SK-N-SH (cell line): ENCODE data around the gene AHNAK. TPM values are rescaled to one million over a fixed set of nuclear protein-coding genes. Genes with fewer than 3 reads are reported as not detected.

Source experiments
- CTCF ChIA-PET: fragments of 300-600, 350-600 bp; formaldehyde crosslinking; extraction: SDS; loops from one replicate; lab custom pipeline; 2021; lab: Yijun Ruan, JAX
- POLR2A ChIA-PET: fragments of 350-600 bp; sonication (Branson Sonifier 250); formaldehyde crosslinking; extraction: SDS; loops from one replicate; lab custom pipeline; 2020; ENCODE audit warnings: antibody characterized with exemption, inconsistent platforms; lab: Yijun Ruan, JAX
- DNase-seq: peaks from one replicate; pipeline ENCODE4 v3.0.0; 2012
- H2AFZ ChIP-seq: fragments of 200-600 bp; sonication (generic); 2 replicates; pipeline ENCODE4 v1.8.1; 2016; ENCODE audit warnings: antibody characterized with exemption, mild to moderate bottlenecking, low read depth
- H3F3A ChIP-seq: fragments of 200-600 bp; sonication (generic); replicated peaks from 2 replicates; pipeline ENCODE3; 2016; ENCODE audit warnings: antibody characterized with exemption, mild to moderate bottlenecking; ENCODE audit not compliant: insufficient read depth
- H3K27ac ChIP-seq, 2 experiments: fragments of 200-500 bp in 1 of 2; fragments of 200-600 bp in 1 of 2; sonication (Bioruptor generic) in 1 of 2; sonication (generic), shearing (Covaris generic) in 1 of 2; 2 replicates each; pipeline versions ENCODE4 v1.5.1 to v1.6.1; 2014 to 2016; ENCODE audit warnings: low read depth in 2 of 2, inconsistent platforms in 1 of 2, low read length in 1 of 2, mild to moderate bottlenecking in 1 of 2, mixed read lengths in 1 of 2
- H3K27me3 ChIP-seq: fragments of 200-600 bp; sonication (generic), shearing (Covaris generic); 2 replicates; pipeline ENCODE4 v1.6.1; 2016; ENCODE audit warnings: mixed run types; ENCODE audit not compliant: insufficient read depth
- H3K36me3 ChIP-seq, 2 experiments: fragments of 200-500 bp in 1 of 2; fragments of 200-600 bp in 1 of 2; sonication (Bioruptor generic) in 1 of 2; sonication (generic) in 1 of 2; replicated peaks in 1 of 2; 2 replicates each; pipeline versions ENCODE3 to v1.5.1; 2014 to 2016; ENCODE audit warnings: low read length in 1 of 2, mild to moderate bottlenecking in 1 of 2; ENCODE audit not compliant: insufficient read depth in 2 of 2, control insufficient read depth in 1 of 2
- H3K4me1 ChIP-seq, 2 experiments: fragments of 200-500 bp in 1 of 2; fragments of 200-600 bp in 1 of 2; sonication (Bioruptor generic) in 1 of 2; sonication (generic), shearing (Covaris generic) in 1 of 2; 2 replicates each; pipeline versions ENCODE4 v1.5.1 to v1.6.1; 2014 to 2016; ENCODE audit warnings: low read depth in 1 of 2, low read length in 1 of 2, mixed run types in 1 of 2; ENCODE audit not compliant: insufficient read depth in 2 of 2, control insufficient read depth in 1 of 2
- H3K4me2 ChIP-seq: fragments of 200-600 bp; sonication (generic), shearing (Covaris generic); 2 replicates; pipeline ENCODE4 v1.6.1; 2017; ENCODE audit warnings: mixed run types
- H3K4me3 ChIP-seq, 2 experiments: fragments of 200-500 bp in 1 of 2; fragments of 200-600 bp in 1 of 2; sonication (Bioruptor generic) in 1 of 2; sonication (generic), shearing (Covaris generic) in 1 of 2; 2 replicates each; pipeline versions ENCODE4 v1.5.1 to v1.8.1; 2014 to 2016; ENCODE audit warnings: low read depth in 2 of 2, inconsistent platforms in 1 of 2, low read length in 1 of 2, mild to moderate bottlenecking in 1 of 2, mixed read lengths in 1 of 2, moderate library complexity in 1 of 2
- H3K79me2 ChIP-seq: fragments of 200-600 bp; sonication (generic); 2 replicates; pipeline ENCODE4 v1.8.1; 2017; ENCODE audit warnings: mild to moderate bottlenecking; ENCODE audit not compliant: insufficient read depth
- H3K9ac ChIP-seq: fragments of 200-600 bp; sonication (generic); 2 replicates; pipeline ENCODE4 v1.6.1; 2017; ENCODE audit warnings: mixed run types
- H3K9me2 ChIP-seq: fragments of 200-600 bp; sonication (generic); 2 replicates; pipeline ENCODE4 v1.6.1; 2017; ENCODE audit warnings: mixed run types
- H3K9me3 ChIP-seq: fragments of 200-600 bp; sonication (generic); 2 replicates; pipeline ENCODE4 v1.6.1; 2017; ENCODE audit warnings: mixed run types, mild to moderate bottlenecking, moderate library complexity
- H4K20me1 ChIP-seq: fragments of 200-600 bp; sonication (generic); 2 replicates; pipeline ENCODE4 v1.6.1; 2017; ENCODE audit warnings: mild to moderate bottlenecking, mixed run types; ENCODE audit not compliant: insufficient read depth
- ELF1 ChIP-seq: IDR thresholded peaks from 2 replicates; pipeline ENCODE4 v1.4.0; 2012
- EP300 ChIP-seq, 2 experiments: IDR thresholded peaks; 2 replicates each; pipeline versions ENCODE4 v1.4.0 to v1.6.1; 2012; ENCODE audit warnings: borderline replicate concordance in 1 of 2, low read depth in 1 of 2, low read length in 1 of 2
- EZH2phosphoT487 ChIP-seq: fragments of 200-600 bp; sonication (generic); IDR thresholded peaks from 2 replicates; pipeline ENCODE4 v1.6.1; 2017; ENCODE audit warnings: low read depth, mixed run types, mild to moderate bottlenecking, antibody characterized with exemption, moderate library complexity, borderline replicate concordance
- GATA2 ChIP-seq: sonication (generic); formaldehyde crosslinking; IDR thresholded peaks from 2 replicates; pipeline ENCODE4 v1.5.0; 2020; ENCODE audit warnings: mild to moderate bottlenecking, missing genetic modification reagents
- NRF1 ChIP-seq: IDR thresholded peaks from 2 replicates; pipeline ENCODE4 v1.6.1; 2012; ENCODE audit warnings: low read depth, mild to moderate bottlenecking, low read length
- POLR2AphosphoS5 ChIP-seq: IDR thresholded peaks from 2 replicates; pipeline ENCODE4 v1.6.1; 2012; ENCODE audit warnings: low read depth, low read length
- RAD21 ChIP-seq: IDR thresholded peaks from 2 replicates; pipeline ENCODE4 v1.6.1; 2012; ENCODE audit warnings: mild to moderate bottlenecking, low read length
- RFX5 ChIP-seq: IDR thresholded peaks from 2 replicates; pipeline ENCODE4 v1.6.1; 2012; ENCODE audit warnings: mild to moderate bottlenecking, improper control_type of control experiment, low read length
- SMC3 ChIP-seq: IDR thresholded peaks from 2 replicates; pipeline ENCODE4 v1.6.1; 2012; ENCODE audit warnings: low read depth, low read length, improper control_type of control experiment
- TAF1 ChIP-seq: IDR thresholded peaks from 2 replicates; pipeline ENCODE4 v1.6.1; 2012; ENCODE audit warnings: low read depth, mild to moderate bottlenecking, low read length, moderate library complexity, borderline replicate concordance
- TCF12 ChIP-seq: IDR thresholded peaks from 2 replicates; pipeline ENCODE4 v1.4.0; 2012
- WGBS: methylation state at CpG from one replicate; pipeline ENCODE4 v1.1.6; 2017; ENCODE audit warnings: low lambda C conversion rate; 5-methylcytosine and 5-hydroxymethylcytosine counted together
- polyA plus RNA-seq, 3 experiments: library from polyadenylated mRNA; depleted of rRNA; stranded (reverse); fragments of >200 nt; gene quantifications; 2 replicates each; pipeline ENCODE4 v1.2.3, GENCODE V29; 2012
- TF ChIP-seq, protein P1 (sequence below): IDR thresholded peaks from 2 replicates; pipeline ENCODE4 v1.4.0; 2012; ENCODE audit warnings: low read depth
- TF ChIP-seq, protein P2 (sequence below): IDR thresholded peaks from 2 replicates; pipeline ENCODE4 v1.4.0; 2012; ENCODE audit warnings: low read depth, borderline replicate concordance
- TF ChIP-seq, protein P3 (sequence below): IDR thresholded peaks from 2 replicates; pipeline ENCODE4 v1.6.1; 2012; ENCODE audit warnings: mild to moderate bottlenecking, low read depth, low read length, moderate library complexity
- TF ChIP-seq, protein P4 (sequence below): IDR thresholded peaks from 2 replicates; pipeline ENCODE4; 2012
- TF ChIP-seq, protein P5 (sequence below): fragments of 150-350 bp; IDR thresholded peaks from 2 replicates; pipeline ENCODE4 v1.6.1; 2017; ENCODE audit warnings: antibody characterized with exemption, low read length, low read depth, borderline replicate concordance
- TF ChIP-seq, protein P6 (sequence below): IDR thresholded peaks from 2 replicates; pipeline ENCODE4 v1.4.0; 2012; ENCODE audit warnings: low read depth, borderline replicate concordance

The AHNAK gene, protein sequence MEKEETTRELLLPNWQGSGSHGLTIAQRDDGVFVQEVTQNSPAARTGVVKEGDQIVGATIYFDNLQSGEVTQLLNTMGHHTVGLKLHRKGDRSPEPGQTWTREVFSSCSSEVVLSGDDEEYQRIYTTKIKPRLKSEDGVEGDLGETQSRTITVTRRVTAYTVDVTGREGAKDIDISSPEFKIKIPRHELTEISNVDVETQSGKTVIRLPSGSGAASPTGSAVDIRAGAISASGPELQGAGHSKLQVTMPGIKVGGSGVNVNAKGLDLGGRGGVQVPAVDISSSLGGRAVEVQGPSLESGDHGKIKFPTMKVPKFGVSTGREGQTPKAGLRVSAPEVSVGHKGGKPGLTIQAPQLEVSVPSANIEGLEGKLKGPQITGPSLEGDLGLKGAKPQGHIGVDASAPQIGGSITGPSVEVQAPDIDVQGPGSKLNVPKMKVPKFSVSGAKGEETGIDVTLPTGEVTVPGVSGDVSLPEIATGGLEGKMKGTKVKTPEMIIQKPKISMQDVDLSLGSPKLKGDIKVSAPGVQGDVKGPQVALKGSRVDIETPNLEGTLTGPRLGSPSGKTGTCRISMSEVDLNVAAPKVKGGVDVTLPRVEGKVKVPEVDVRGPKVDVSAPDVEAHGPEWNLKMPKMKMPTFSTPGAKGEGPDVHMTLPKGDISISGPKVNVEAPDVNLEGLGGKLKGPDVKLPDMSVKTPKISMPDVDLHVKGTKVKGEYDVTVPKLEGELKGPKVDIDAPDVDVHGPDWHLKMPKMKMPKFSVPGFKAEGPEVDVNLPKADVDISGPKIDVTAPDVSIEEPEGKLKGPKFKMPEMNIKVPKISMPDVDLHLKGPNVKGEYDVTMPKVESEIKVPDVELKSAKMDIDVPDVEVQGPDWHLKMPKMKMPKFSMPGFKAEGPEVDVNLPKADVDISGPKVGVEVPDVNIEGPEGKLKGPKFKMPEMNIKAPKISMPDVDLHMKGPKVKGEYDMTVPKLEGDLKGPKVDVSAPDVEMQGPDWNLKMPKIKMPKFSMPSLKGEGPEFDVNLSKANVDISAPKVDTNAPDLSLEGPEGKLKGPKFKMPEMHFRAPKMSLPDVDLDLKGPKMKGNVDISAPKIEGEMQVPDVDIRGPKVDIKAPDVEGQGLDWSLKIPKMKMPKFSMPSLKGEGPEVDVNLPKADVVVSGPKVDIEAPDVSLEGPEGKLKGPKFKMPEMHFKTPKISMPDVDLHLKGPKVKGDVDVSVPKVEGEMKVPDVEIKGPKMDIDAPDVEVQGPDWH (N-terminal part only)
- 57.8 and 62.3 TPM in 2 replicates for polyA plus RNA-seq (2012; rRNA removed)
- 49.7 and 55.0 TPM in 2 replicates for polyA plus RNA-seq (2012; cell fraction: cytosol; rRNA removed)
- 78.7 and 115 TPM in 2 replicates for polyA plus RNA-seq (2012; cell fraction: nucleus; rRNA removed)

DNA sequence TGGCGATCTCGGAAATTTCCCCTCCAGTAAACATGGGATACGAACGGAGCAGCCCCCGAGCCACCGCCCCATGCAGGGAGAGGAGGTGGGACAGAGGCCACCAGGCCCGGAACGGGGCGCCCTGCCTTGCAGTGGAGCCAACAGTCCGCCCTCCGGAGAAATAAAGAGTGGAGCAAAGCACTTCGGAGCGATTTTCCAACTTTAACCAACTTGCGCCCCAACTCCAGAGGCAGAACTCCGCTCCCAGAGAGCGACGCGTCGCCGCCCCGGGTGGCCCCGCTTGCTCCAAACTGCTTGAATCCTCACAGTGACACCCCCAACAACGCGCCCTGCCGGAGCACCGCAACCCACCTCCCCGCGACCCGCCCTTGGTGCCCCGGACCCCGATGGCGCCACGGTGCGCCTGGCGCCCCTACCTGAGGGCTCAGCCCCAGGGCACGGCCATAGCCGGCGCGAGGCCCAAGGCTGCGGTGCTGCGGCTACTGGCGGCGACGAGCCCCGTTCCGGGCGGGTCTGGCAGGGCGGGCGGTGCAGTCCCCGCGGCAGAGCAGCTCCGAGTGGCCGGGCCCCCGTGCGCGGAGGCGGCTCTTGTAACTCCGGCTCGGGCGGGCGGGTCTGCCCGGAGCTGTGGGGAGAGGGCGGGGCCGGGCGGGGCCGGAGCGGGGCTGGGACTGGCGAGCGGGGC lies at the start of gene AHNAK:
AHNAK (minus strand) TSS at position 563 of the 685 bp plus-strand sequence. CDS start 10,708 bp downstream, outside the sequence.
- DNase-seq, result peak; percentile 87
- no peaks in the 10 kb centered on the region for H3K27me3 ChIP-seq
- H3F3A ChIP-seq, result peaks cover 16% of the 10 kb centered on the region
- H3K4me1 ChIP-seq, result peaks cover 23 to 40% of the 10 kb centered on the region in 2 experiments; a peak in 3 of 4 replicates
- no peaks in the 10 kb centered on the region for H3K9me3 ChIP-seq
- POLR2A ChIA-PET, result interaction anchor here (0.6 to 2.1 kb wide), 5 partner anchors 9 to 151 kb away, joined by 3 to 9 read pairs (median 3); partner anchors contain the start of gene EEF1G
- H3K4me2 ChIP-seq, result peak within 1 kb of the TSS; percentile 98
- H3K79me2 ChIP-seq, result peaks cover 76% of the 10 kb centered on the region
- peaks cover 41% of the 10 kb centered on the region for H4K20me1 ChIP-seq
- H2AFZ ChIP-seq, result 0 out of 2 replicates have a peak within 1 kb of the TSS, but pooled peaks have one; percentile 46
- no peaks in the 10 kb centered on the region for H3K9me2 ChIP-seq
- 0% methylated on average over 2 of the region's 69 CpGs for WGBS
- CTCF ChIA-PET, result interaction anchor here (0.7 to 10.9 kb wide), 6 partner anchors 10 to 166 kb away, joined by 4 to 183 read pairs (median 10); no protein-coding TSS in a partner anchor
- H3K27ac ChIP-seq, result peak within 1 kb of the TSS; percentile 74 to 82
- peak within 1 kb of the TSS; percentile 75 to 98 for H3K4me3 ChIP-seq
- peaks cover 0 to 5% of the 10 kb centered on the region in 2 experiments for H3K36me3 ChIP-seq
- peak within 1 kb of the TSS; percentile 99 for H3K9ac ChIP-seq
- TF ChIP-seq, protein P1, sequence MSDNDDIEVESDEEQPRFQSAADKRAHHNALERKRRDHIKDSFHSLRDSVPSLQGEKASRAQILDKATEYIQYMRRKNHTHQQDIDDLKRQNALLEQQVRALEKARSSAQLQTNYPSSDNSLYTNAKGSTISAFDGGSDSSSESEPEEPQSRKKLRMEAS, result peak; percentile 5; the same call in 1 of the 2 replicates
- TF ChIP-seq, protein P2, sequence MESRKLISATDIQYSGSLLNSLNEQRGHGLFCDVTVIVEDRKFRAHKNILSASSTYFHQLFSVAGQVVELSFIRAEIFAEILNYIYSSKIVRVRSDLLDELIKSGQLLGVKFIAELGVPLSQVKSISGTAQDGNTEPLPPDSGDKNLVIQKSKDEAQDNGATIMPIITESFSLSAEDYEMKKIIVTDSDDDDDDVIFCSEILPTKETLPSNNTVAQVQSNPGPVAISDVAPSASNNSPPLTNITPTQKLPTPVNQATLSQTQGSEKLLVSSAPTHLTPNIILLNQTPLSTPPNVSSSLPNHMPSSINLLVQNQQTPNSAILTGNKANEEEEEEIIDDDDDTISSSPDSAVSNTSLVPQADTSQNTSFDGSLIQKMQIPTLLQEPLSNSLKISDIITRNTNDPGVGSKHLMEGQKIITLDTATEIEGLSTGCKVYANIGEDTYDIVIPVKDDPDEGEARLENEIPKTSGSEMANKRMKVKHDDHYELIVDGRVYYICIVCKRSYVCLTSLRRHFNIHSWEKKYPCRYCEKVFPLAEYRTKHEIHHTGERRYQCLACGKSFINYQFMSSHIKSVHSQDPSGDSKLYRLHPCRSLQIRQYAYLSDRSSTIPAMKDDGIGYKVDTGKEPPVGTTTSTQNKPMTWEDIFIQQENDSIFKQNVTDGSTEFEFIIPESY, result no peak
- TF ChIP-seq, protein P3, sequence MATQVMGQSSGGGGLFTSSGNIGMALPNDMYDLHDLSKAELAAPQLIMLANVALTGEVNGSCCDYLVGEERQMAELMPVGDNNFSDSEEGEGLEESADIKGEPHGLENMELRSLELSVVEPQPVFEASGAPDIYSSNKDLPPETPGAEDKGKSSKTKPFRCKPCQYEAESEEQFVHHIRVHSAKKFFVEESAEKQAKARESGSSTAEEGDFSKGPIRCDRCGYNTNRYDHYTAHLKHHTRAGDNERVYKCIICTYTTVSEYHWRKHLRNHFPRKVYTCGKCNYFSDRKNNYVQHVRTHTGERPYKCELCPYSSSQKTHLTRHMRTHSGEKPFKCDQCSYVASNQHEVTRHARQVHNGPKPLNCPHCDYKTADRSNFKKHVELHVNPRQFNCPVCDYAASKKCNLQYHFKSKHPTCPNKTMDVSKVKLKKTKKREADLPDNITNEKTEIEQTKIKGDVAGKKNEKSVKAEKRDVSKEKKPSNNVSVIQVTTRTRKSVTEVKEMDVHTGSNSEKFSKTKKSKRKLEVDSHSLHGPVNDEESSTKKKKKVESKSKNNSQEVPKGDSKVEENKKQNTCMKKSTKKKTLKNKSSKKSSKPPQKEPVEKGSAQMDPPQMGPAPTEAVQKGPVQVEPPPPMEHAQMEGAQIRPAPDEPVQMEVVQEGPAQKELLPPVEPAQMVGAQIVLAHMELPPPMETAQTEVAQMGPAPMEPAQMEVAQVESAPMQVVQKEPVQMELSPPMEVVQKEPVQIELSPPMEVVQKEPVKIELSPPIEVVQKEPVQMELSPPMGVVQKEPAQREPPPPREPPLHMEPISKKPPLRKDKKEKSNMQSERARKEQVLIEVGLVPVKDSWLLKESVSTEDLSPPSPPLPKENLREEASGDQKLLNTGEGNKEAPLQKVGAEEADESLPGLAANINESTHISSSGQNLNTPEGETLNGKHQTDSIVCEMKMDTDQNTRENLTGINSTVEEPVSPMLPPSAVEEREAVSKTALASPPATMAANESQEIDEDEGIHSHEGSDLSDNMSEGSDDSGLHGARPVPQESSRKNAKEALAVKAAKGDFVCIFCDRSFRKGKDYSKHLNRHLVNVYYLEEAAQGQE, result 0 out of 2 replicates have a peak, but pooled peaks have one; percentile 13
- TF ChIP-seq RAD21, result no peak
- TF ChIP-seq POLR2AphosphoS5, result peak; percentile 93
- TF ChIP-seq, protein P4, sequence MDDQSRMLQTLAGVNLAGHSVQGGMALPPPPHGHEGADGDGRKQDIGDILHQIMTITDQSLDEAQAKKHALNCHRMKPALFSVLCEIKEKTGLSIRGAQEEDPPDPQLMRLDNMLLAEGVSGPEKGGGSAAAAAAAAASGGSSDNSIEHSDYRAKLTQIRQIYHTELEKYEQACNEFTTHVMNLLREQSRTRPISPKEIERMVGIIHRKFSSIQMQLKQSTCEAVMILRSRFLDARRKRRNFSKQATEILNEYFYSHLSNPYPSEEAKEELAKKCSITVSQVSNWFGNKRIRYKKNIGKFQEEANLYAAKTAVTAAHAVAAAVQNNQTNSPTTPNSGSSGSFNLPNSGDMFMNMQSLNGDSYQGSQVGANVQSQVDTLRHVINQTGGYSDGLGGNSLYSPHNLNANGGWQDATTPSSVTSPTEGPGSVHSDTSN, result no peak
- no peak for TF ChIP-seq SMC3
- TF ChIP-seq, protein P5, sequence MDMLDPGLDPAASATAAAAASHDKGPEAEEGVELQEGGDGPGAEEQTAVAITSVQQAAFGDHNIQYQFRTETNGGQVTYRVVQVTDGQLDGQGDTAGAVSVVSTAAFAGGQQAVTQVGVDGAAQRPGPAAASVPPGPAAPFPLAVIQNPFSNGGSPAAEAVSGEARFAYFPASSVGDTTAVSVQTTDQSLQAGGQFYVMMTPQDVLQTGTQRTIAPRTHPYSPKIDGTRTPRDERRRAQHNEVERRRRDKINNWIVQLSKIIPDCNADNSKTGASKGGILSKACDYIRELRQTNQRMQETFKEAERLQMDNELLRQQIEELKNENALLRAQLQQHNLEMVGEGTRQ, result no peak
- no peak for TF ChIP-seq NRF1
- TF ChIP-seq GATA2 (CRISPR knock-in tag), result no peak
- TF ChIP-seq TAF1, result peak; percentile 80
- no peak for TF ChIP-seq EZH2phosphoT487
- TF ChIP-seq, protein P6, sequence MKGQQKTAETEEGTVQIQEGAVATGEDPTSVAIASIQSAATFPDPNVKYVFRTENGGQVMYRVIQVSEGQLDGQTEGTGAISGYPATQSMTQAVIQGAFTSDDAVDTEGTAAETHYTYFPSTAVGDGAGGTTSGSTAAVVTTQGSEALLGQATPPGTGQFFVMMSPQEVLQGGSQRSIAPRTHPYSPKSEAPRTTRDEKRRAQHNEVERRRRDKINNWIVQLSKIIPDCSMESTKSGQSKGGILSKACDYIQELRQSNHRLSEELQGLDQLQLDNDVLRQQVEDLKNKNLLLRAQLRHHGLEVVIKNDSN, result no peak
- no peak for TF ChIP-seq ELF1
- no peak for TF ChIP-seq EP300 (IDR thresholded peaks at IDR 0.05; ENCODE audit: borderline replicate concordance in 1 of 2, low read depth in 1 of 2, low read length in 1 of 2)
- TF ChIP-seq RFX5, result no peak
- no peak for TF ChIP-seq TCF12
